Prostate gland (tissue), 2 donors: ENCODE measurements around the gene HNRNPLL. TPM values are rescaled to one million over a fixed set of nuclear protein-coding genes. Genes with fewer than 3 reads are reported as not detected.

Experiments used
- DNase-seq: peaks from one replicate; pipeline ENCODE4 v3.0.0-alpha.2; 2019; ENCODE audit warnings: low spot score
- H3K27ac ChIP-seq, 2 donors: fragments of 200-600 bp; sonication (generic); 2 replicates each; pipeline ENCODE4 v1.5.1; 2017 to 2019
- H3K27me3 ChIP-seq: fragments of 200-600 bp; sonication (generic); replicated peaks from 2 replicates; pipeline ENCODE4 v1.5.1; 2019; ENCODE audit not compliant: insufficient read depth
- H3K36me3 ChIP-seq, 2 donors: fragments of 200-600 bp; sonication (generic); 1 replicate in 1 of 2; 2 replicates in 1 of 2; pipeline versions ENCODE4 v1.5.1 to v1.8.1; 2017 to 2019
- H3K4me1 ChIP-seq: fragments of 200-600 bp; sonication (generic); replicated peaks from 2 replicates; pipeline ENCODE4 v1.5.1; 2019
- H3K4me3 ChIP-seq, 2 donors: fragments of 200-600 bp; sonication (generic); 2 replicates each; pipeline ENCODE4 v1.5.1; 2017 to 2019
- H3K9me3 ChIP-seq: fragments of 200-600 bp; sonication (generic); 2 replicates; pipeline ENCODE4 v1.5.1; 2017
- CTCF ChIP-seq, 4 experiments: fragments of 200-600 bp in 2 of 4; fragments of 450-650 bp in 2 of 4; sonication (generic) in 2 of 4; IDR thresholded peaks; 1 replicate in 3 of 4; 2 replicates in 1 of 4; pipeline ENCODE4 v1.5.1; 2016 to 2019; ENCODE audit warnings: antibody characterized with exemption in 4 of 4, mild to moderate bottlenecking in 2 of 4, moderate library complexity in 2 of 4
- POLR2A ChIP-seq: fragments of 450-650 bp; IDR thresholded peaks from one replicate; pipeline ENCODE4 v1.6.1; 2016; ENCODE audit warnings: antibody characterized with exemption, mild to moderate bottlenecking
- POLR2AphosphoS5 ChIP-seq: sonication (generic); formaldehyde crosslinking; IDR thresholded peaks from one replicate; pipeline ENCODE4 v1.6.1; 2017; ENCODE audit warnings: antibody characterized with exemption
- WGBS: methylation state at CpG from one replicate; pipeline ENCODE4 v1.1.5; 2018; 5-methylcytosine and 5-hydroxymethylcytosine counted together
- intact Hi-C: fragments of 100-400 bp; cut with DNase I; formaldehyde crosslinking; loops from one replicate; pipeline ENCODE4 v1.14.2; 2022
- total RNA-seq, 2 donors: library from RNA; depleted of rRNA; stranded (reverse); fragments of >200 nt; gene quantifications; one replicate each; pipeline ENCODE4 v1.1.0, GENCODE V29; 2016

The HNRNPLL gene
- total RNA-seq, 2 donors from 2014 or later = 36.1 to 63.6 TPM

DNA sequence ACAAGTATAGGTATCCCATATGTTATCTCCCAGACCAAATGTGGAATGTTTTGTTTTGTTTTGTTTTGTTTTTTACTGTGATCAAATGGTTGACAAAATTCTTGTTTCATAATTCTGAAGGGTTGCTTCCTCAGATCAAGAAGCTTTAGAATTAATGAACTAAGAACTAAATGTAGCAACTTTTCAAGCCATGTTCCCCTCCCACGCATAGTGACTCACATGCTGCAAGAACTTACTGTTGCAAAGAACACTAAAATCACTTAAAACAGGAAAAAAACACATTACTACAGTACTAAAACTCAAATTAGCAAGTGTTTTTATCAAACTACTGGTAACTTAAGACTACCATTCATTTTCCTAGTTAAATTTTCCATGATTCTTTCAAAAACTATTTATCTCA lies 30.6 kb downstream of the HNRNPLL start:
- TF ChIP-seq POLR2AphosphoS5 (no peak), POLR2A (no peak), CTCF (IDR thresholded peaks at IDR 0.05) (no peak)
- intact Hi-C loops = no loop called here
- H3K4me1 ChIP-seq = peaks cover 3% of the 10 kb centered on the region
- no peak for DNase-seq
- WGBS = 56% methylated on average over 1 of the region's 1 CpG
- H3K9me3 ChIP-seq = no peaks in the 10 kb centered on the region
- no peak overlapping the region for H3K4me3 ChIP-seq
- no peak overlapping the region for H3K27ac ChIP-seq
- no peaks in the 10 kb centered on the region for H3K36me3 ChIP-seq
- no peaks in the 10 kb centered on the region for H3K27me3 ChIP-seq

- WGBS = 74% methylated on average over 4 of the region's 4 CpGs
- H3K36me3 ChIP-seq = no peaks in the 10 kb centered on the region
- DNase-seq = no peak
- H3K27ac ChIP-seq = no peak overlapping the region
- intact Hi-C loops = no loop called here
- peaks cover 3% of the 10 kb centered on the region for H3K4me1 ChIP-seq
- no peak for TF ChIP-seq POLR2A
- TF ChIP-seq CTCF (IDR thresholded peaks at IDR 0.05) = no peak
- no peak for TF ChIP-seq POLR2AphosphoS5
- H3K9me3 ChIP-seq = no peaks in the 10 kb centered on the region
- no peak overlapping the region for H3K4me3 ChIP-seq
- no peaks in the 10 kb centered on the region for H3K27me3 ChIP-seq
Measured at GRCh38 chr2:38571193-38571592, 31.5 kb downstream of the HNRNPLL start.

GRCh38 chr2:38568724-38569436 lies 33.8 kb downstream of the HNRNPLL start:
- no peaks in the 10 kb centered on the region for H3K27me3 ChIP-seq
- peaks cover 3% of the 10 kb centered on the region for H3K4me1 ChIP-seq
- H3K4me3 ChIP-seq = no peak overlapping the region
- 42% methylated on average over 5 of the region's 5 CpGs for WGBS
- no peak overlapping the region for H3K27ac ChIP-seq
- H3K36me3 ChIP-seq = no peaks in the 10 kb centered on the region
- DNase-seq = no peak
- intact Hi-C loops = no loop called here
- H3K9me3 ChIP-seq = no peaks in the 10 kb centered on the region
- TF ChIP-seq CTCF (IDR thresholded peaks at IDR 0.05) (no peak), POLR2AphosphoS5 (peak; percentile 18), POLR2A (no peak)

DNA sequence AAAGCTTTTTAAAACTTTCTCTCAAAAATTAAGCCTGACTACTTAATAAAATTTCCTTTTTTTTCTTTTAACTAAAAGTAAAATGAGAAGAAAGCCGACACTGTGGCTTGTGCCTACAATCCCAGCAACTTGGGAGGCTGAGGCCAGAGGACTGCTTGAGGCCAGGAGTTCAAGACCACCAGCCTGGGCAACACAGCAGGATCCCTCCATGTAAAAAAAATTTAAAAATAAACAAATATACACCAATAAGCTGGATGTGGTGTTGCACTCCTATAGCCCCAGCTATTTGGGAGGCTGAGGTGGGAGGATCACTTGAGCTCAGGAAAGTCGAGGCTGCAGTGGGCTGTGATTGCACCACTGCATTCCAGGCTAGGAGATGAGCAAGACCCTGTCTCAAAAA lies 37.4 kb downstream of the HNRNPLL start:
- intact Hi-C loops = no loop called here
- TF ChIP-seq POLR2A (no peak), CTCF (IDR thresholded peaks at IDR 0.05) (no peak), POLR2AphosphoS5 (no peak)

GRCh38 chr2:38561691-38562090 lies 41.0 kb downstream of the HNRNPLL start:
- no peak overlapping the region for H3K4me3 ChIP-seq
- no peak overlapping the region for H3K27ac ChIP-seq
- DNase-seq = no peak
- no peaks in the 10 kb centered on the region for H3K36me3 ChIP-seq
- intact Hi-C loops = no loop called here
- no peaks in the 10 kb centered on the region for H3K27me3 ChIP-seq
- TF ChIP-seq POLR2AphosphoS5 = no peak
- TF ChIP-seq POLR2A = no peak
- TF ChIP-seq CTCF (IDR thresholded peaks at IDR 0.05) = no peak
- no peaks in the 10 kb centered on the region for H3K4me1 ChIP-seq
- H3K9me3 ChIP-seq = no peaks in the 10 kb centered on the region

More for the DNA sequence above, 37.4 kb downstream of the HNRNPLL start:
- 95% methylated on average over 2 of the region's 2 CpGs for WGBS
- H3K27ac ChIP-seq = no peak overlapping the region
- H3K9me3 ChIP-seq = no peaks in the 10 kb centered on the region
- H3K4me3 ChIP-seq = no peak overlapping the region
- DNase-seq = no peak
- no peaks in the 10 kb centered on the region for H3K36me3 ChIP-seq
- H3K4me1 ChIP-seq = peaks cover 3% of the 10 kb centered on the region
- H3K27me3 ChIP-seq = no peaks in the 10 kb centered on the region
